Activated CD8-positive, alpha-beta T cell treated with anti-CD3 and anti-CD28 coated beads, Interleukin-2, amount 10 ng/mL, durations not matched to agents 7 days and 5 days (primary cell): ENCODE measurements around the gene MUC6. TPM values are rescaled to one million over a fixed set of nuclear protein-coding genes. Genes with fewer than 3 reads are reported as not detected.
A peak's percentile ranks its signal among the peaks of the same experiment; 100 is the strongest.
"Not testable (repeated sequence)": the region's sequence is repeated elsewhere in the genome, so short reads cannot be mapped to it uniquely, and the experiment has no call there.

Source experiments
- ATAC-seq: fragments of 150-1000 bp; cut with Tn5 transposase; one replicate; pipeline ENCODE4 v1.10.0; 2021; ENCODE audit warnings: moderate library complexity
- CTCF ChIA-PET: fragments of 350-600 bp; sonication (Branson Sonifier 250); formaldehyde crosslinking; loops from one replicate; lab custom pipeline; 2021; ENCODE audit warnings: antibody characterized with exemption; lab: Charles Lee
- POLR2A ChIA-PET: fragments of 350-600 bp; sonication (Branson Sonifier 250); formaldehyde crosslinking; loops from one replicate; lab custom pipeline; 2021; ENCODE audit warnings: antibody characterized with exemption; lab: Charles Lee
- DNase-seq: peaks from one replicate; pipeline ENCODE4 v3.0.0-alpha.2; 2020
- H3K27ac Mint-ChIP-seq: one replicate; pipeline ENCODE4 v1.8.0; 2021; ENCODE audit warnings: mild to moderate bottlenecking, mixed read lengths
- H3K27me3 Mint-ChIP-seq: one replicate; pipeline ENCODE4 v1.8.0; 2021; ENCODE audit warnings: low read depth, mixed read lengths
- H3K36me3 Mint-ChIP-seq: one replicate; pipeline ENCODE4 v1.8.0; 2021; ENCODE audit warnings: low read depth, mixed read lengths
- H3K4me1 Mint-ChIP-seq: one replicate; pipeline ENCODE4 v1.8.0; 2021; ENCODE audit warnings: low read depth, mixed read lengths
- H3K4me3 Mint-ChIP-seq: one replicate; pipeline ENCODE4 v1.8.0; 2021; ENCODE audit warnings: mild to moderate bottlenecking, mixed read lengths
- H3K9me3 Mint-ChIP-seq: one replicate; pipeline ENCODE4 v1.8.0; 2022; ENCODE audit warnings: mixed read lengths; ENCODE audit not compliant: insufficient read depth
- total RNA-seq, 2 experiments: library from RNA; stranded (reverse); gene quantifications; one replicate each; pipeline ENCODE4 v1.2.3, GENCODE V29; 2021

The MUC6 gene
- total RNA-seq, 2 experiments from 2014 or later = not detected

- H3K36me3 Mint-ChIP-seq = no peaks in the 10 kb centered on the region
- peaks cover 16% of the 10 kb centered on the region for H3K4me1 Mint-ChIP-seq
- DNase-seq (no peak), ATAC-seq (no peak)
- no peaks in the 10 kb centered on the region for H3K9me3 Mint-ChIP-seq
- H3K4me3 Mint-ChIP-seq = no peak overlapping the region
- POLR2A ChIA-PET = no interaction called here
- H3K27ac Mint-ChIP-seq = no peak overlapping the region
- CTCF ChIA-PET = no interaction called here
- H3K27me3 Mint-ChIP-seq = no peaks in the 10 kb centered on the region
Observed at GRCh38 chr11:1019321-1019910, 17.1 kb downstream of the MUC6 start.

- H3K4me3 Mint-ChIP-seq = no peak overlapping the region
- H3K36me3 Mint-ChIP-seq = no peaks in the 10 kb centered on the region
- no peaks in the 10 kb centered on the region for H3K27me3 Mint-ChIP-seq
- ChIA-PET CTCF (no interaction called here), POLR2A (no interaction called here)
- H3K9me3 Mint-ChIP-seq = no peaks in the 10 kb centered on the region
- ATAC-seq (no peak), DNase-seq (no peak)
- peaks cover 16% of the 10 kb centered on the region for H3K4me1 Mint-ChIP-seq
- H3K27ac Mint-ChIP-seq = no peak overlapping the region
Observed at GRCh38 chr11:1018091-1018490, 18.4 kb downstream of the MUC6 start.

DNA sequence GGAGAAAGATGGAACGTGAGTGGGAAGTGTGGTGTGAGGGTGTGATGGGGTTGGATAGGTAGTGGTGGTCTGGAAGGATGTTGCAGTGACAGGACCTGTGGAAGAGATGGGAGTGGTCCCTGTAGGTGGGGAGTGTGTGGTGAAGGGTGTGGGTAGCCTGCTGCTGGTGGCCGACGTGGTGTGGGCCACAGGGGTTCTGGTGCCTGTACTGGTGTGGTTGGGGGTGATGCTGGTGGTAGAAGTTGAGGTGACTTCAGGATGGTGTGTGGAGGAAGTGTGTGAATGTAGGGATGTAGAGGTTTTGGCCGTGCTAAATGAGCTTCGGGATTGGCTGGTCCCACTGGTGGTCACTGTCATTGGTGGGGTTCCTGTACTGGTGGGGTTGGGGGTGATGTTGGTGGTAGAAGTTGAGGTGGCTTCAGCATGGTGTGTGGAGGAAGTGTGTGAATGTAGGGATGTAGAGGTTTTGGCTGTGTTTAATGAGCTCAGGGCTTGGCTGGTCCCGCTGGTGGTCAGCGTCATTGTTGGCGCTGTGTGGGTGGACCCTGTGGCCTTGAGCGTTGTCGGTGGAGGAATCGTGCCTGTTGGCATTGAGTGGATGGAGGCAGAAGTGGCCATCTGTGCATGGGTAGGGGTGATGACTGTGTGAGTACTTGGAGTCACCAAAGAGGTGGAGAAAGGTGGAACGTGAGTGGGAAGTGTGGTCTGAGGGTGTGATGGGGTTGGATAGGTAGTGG, 19.1 kb downstream of the MUC6 start:
- peaks cover 16% of the 10 kb centered on the region for H3K4me1 Mint-ChIP-seq
- H3K4me3 Mint-ChIP-seq = no peak overlapping the region
- ATAC-seq (no peak), DNase-seq (no peak)
- CTCF ChIA-PET = no interaction called here
- H3K9me3 Mint-ChIP-seq = no peaks in the 10 kb centered on the region
- H3K27me3 Mint-ChIP-seq = no peaks in the 10 kb centered on the region
- POLR2A ChIA-PET = interaction anchor here (0.6 kb wide), 1 partner anchor 419 kb away, joined by 3 read pairs; no protein-coding TSS in a partner anchor
- no peak overlapping the region for H3K27ac Mint-ChIP-seq
- H3K36me3 Mint-ChIP-seq = no peaks in the 10 kb centered on the region

GRCh38 chr11:1016610-1017126, 19.9 kb downstream of the MUC6 start:
- peak overlapping the region; percentile 0 for H3K27ac Mint-ChIP-seq
- POLR2A ChIA-PET = interaction anchor here (0.6 kb wide), 1 partner anchor 419 kb away, joined by 3 read pairs; no protein-coding TSS in a partner anchor
- CTCF ChIA-PET, H3K36me3 Mint-ChIP-seq, H3K9me3 Mint-ChIP-seq, H3K27me3 Mint-ChIP-seq, H3K4me3 Mint-ChIP-seq, DNase-seq: not testable (repeated sequence)
- peak; percentile 25 for ATAC-seq
- H3K4me1 Mint-ChIP-seq = peaks cover 16% of the 10 kb centered on the region

GRCh38 chr11:1015826-1016545, 20.5 kb downstream of the MUC6 start:
- Mint-ChIP-seq H3K4me3 (no peak overlapping the region), H3K4me1 (peaks cover 16% of the 10 kb centered on the region), H3K27me3 (no peaks in the 10 kb centered on the region), H3K27ac (no peak overlapping the region), H3K9me3 (no peaks in the 10 kb centered on the region), H3K36me3 (no peaks in the 10 kb centered on the region)
- DNase-seq = no peak
- ChIA-PET POLR2A (no interaction called here), CTCF (no interaction called here)
- no peak for ATAC-seq

DNA sequence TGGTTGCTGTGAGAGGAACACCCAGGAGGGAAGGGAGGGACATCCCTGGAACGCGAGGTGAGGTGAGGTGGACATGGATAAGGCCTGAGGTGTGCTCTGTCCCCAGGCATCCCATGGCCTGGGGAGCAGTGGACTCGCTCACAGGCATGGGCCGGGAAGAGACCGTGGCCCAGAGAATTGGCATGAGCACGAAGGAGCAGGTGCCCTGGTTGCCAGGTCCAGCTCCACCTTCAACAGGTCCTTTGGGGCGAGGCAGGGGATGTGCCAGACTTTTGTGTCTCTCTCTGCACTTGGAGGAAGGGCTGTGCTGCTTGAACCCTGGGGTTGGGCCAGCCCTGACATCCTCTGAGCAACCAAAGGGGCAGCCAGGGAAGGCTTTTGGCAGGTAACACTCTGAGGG, 21.5 kb downstream of the MUC6 start:
- POLR2A ChIA-PET = no interaction called here
- Mint-ChIP-seq H3K36me3 (peaks cover 3% of the 10 kb centered on the region), H3K9me3 (no peaks in the 10 kb centered on the region), H3K4me3 (no peak overlapping the region), H3K27me3 (no peaks in the 10 kb centered on the region), H3K27ac (no peak overlapping the region), H3K4me1 (peaks cover 16% of the 10 kb centered on the region)
- no peak for ATAC-seq
- CTCF ChIA-PET = no interaction called here
- no peak for DNase-seq

DNA sequence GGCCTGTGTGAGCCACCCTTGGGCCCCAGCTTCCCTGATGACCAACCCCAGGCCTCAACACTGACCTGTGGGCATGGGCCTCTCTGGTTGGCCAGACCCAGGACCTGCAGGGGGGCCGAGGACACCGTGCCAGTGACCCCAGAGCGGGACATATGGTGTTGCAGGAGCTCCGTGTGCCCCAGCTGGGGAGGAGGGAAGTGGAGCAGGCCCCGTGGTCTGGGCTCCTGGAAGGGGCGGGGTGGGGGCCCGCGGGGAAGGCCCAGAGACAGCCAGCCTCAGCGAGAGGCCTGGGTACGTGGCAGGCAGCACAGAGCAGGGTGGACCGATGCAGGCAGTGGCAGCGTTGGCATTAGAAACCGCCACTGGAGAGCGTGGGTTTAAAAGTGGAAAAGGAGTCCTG, 22.2 kb downstream of the MUC6 start:
- peaks cover 16% of the 10 kb centered on the region for H3K4me1 Mint-ChIP-seq
- H3K4me3 Mint-ChIP-seq = no peak overlapping the region
- no peaks in the 10 kb centered on the region for H3K27me3 Mint-ChIP-seq
- H3K9me3 Mint-ChIP-seq = no peaks in the 10 kb centered on the region
- no peak overlapping the region for H3K27ac Mint-ChIP-seq
- ChIA-PET CTCF (no interaction called here), POLR2A (no interaction called here)
- DNase-seq = no peak
- ATAC-seq = no peak
- H3K36me3 Mint-ChIP-seq = peaks cover 7% of the 10 kb centered on the region

DNA sequence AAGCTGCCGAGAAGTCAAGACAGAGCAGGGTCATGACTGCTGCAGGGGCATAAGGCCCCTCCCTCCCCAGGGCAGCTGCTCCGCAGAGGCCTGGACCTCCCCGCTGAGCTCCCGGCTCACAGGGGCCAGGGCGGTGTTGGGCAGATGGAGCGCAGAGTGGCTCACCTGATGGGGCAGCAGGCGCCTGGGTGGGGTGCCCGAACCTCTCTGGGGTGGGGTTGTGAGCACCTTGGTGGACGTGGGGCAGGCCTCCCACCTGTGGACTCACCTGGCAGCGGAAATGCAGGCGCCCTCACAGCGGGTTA, 22.9 kb downstream of the MUC6 start:
- DNase-seq = no peak
- Mint-ChIP-seq H3K9me3 (no peaks in the 10 kb centered on the region), H3K4me3 (no peak overlapping the region), H3K4me1 (peaks cover 16% of the 10 kb centered on the region), H3K27me3 (no peaks in the 10 kb centered on the region), H3K27ac (no peak overlapping the region), H3K36me3 (peaks cover 7% of the 10 kb centered on the region)
- POLR2A ChIA-PET = no interaction called here
- CTCF ChIA-PET = no interaction called here
- no peak for ATAC-seq

DNA sequence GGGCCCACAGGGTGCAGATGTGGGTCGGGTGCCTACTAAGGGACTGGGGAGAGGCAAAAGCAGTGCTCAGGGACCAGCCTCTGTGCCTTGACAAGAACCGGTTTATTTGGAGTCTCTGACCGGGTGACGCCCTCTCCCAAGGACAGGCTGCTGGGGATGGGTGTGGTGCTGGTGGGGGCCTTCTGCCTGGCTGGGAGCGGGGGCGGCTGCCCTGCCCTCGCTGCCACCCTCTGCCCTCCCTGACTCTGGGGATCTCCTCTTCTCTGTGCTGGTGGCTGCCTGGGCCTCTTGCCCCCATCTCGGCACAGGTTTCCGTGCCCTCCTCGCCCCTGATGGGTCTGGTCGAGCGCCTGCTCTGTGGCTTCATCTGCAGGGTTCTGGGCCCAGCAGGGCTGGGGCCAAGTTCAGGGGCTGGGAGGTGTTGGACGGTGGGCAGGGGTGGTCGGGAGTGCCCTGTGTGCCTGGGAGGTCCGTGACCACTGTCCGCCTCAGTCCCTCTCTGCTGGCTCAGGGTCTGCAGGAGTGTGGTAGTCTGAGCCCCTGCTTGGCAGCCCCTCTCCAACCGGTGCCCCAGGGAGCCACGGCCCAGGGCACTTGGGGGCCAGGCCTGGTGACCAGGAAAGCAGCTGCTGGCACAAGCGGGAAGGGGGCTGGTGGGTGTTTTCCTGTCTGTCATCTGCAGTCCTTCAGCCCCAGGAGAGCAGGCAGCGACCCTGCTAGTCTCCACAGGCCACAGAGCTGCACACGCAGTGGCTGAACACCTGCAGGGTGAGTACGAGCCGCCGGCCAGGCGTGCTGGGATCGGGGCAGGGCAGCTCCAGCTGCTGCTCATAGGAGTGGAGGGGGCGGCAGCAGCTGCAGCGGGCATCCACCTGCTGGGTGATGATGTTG, 23.5 kb downstream of the MUC6 start:
- Mint-ChIP-seq H3K4me1 (peaks cover 14% of the 10 kb centered on the region), H3K27me3 (no peaks in the 10 kb centered on the region), H3K27ac (no peak overlapping the region), H3K4me3 (no peak overlapping the region), H3K36me3 (peaks cover 7% of the 10 kb centered on the region), H3K9me3 (no peaks in the 10 kb centered on the region)
- ATAC-seq = no peak
- ChIA-PET POLR2A (no interaction called here), CTCF (no interaction called here)
- DNase-seq = no peak

- no peak for DNase-seq
- H3K36me3 Mint-ChIP-seq = peaks cover 7% of the 10 kb centered on the region
- no peaks in the 10 kb centered on the region for H3K27me3 Mint-ChIP-seq
- no peak overlapping the region for H3K27ac Mint-ChIP-seq
- ChIA-PET CTCF (no interaction called here), POLR2A (no interaction called here)
- peaks cover 9% of the 10 kb centered on the region for H3K4me1 Mint-ChIP-seq
- no peak for ATAC-seq
- no peaks in the 10 kb centered on the region for H3K9me3 Mint-ChIP-seq
- H3K4me3 Mint-ChIP-seq = no peak overlapping the region
Observed at GRCh38 chr11:1012291-1012690, 24.2 kb downstream of the MUC6 start.

GRCh38 chr11:1011320-1011698, 25.2 kb downstream of the MUC6 start:
- CTCF ChIA-PET = no interaction called here
- ATAC-seq = no peak
- Mint-ChIP-seq H3K4me1 (no peaks in the 10 kb centered on the region), H3K4me3 (no peak overlapping the region), H3K27ac (no peak overlapping the region), H3K9me3 (no peaks in the 10 kb centered on the region), H3K27me3 (no peaks in the 10 kb centered on the region), H3K36me3 (peaks cover 7% of the 10 kb centered on the region)
- no peak for DNase-seq
- POLR2A ChIA-PET = no interaction called here
